CD4-positive, alpha-beta T cell treated with Interleukin-2 at 100 ng/mL for 4 hours (primary cell): ENCODE measurements around the gene MRPS23.

Source experiments
- DNase-seq: peaks from one replicate; pipeline ENCODE4 v3.0.0-alpha.2; 2020; ENCODE audit warnings: low spot score

The MRPS23 gene

GRCh38 chr17:57794841-57795240 lies 55.0 kb downstream of the MRPS23 start:
- no peak for DNase-seq

GRCh38 chr17:57788725-57789124 lies 61.1 kb downstream of the MRPS23 start:
- no peak for DNase-seq

- no peak for DNase-seq
Observed at GRCh38 chr17:57785022-57785421, 64.8 kb downstream of the MRPS23 start.
